ENCODE measurements around the gene MACROD2.

Gene MACROD2

DNA sequence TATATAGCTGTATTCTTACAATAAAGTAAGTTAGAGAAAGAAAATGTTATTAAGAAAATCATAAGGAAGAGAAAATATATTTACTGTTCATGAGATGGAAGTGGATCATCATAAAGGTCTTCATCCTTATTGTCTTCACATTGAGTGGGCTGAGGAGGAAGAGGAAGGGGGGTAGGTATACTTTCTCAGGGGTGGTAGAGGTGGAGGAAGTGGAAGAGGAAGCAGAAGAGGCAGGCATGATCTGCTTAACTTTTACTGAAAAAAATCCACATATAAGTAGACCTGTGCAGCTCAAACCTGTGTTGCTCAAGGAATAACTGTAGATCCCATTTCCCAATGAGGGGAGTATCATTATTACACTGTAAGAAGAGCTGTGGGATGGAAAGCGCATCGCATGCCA, 1863.7 kb downstream of the MACROD2 start:
- no peak for DNase-seq

DNA sequence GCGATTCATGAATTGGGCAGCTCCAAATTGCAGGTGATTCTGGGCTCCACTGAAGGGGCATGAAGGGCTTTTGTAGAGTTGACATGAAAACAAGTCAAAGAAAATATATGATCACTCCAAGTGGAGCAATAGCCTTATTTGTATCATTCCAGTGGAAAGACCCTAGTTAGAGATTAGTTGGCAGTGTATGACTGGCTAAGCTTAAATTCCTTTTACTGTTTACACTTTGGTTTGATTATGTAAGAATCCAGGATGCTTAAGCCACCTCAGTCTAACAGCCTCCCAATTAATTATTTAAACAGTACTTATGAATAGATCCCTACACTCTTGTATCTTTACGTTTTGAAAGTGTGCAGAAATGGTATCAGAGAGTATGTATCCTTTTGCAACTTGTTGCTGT, 1865.5 kb downstream of the MACROD2 start:
- DNase-seq, result no peak

DNA sequence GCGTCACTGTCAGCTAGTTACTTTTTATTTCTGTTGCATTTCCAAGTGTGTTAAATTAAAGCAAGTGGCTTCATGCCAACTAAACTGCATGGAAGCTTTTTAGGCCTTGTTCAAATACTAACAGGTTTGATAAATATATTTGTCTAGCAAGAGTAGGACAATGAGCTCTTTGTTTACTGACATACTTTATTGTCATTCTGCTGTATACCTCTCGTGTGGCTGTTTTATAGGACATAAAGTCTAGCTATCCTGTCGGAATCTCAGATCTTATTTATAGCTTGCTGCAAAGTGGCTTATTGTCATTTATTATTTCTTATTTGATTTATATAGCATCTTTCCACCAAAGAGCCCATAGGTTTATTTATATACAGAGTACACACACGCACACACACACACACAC, 1866.9 kb downstream of the MACROD2 start:
- DNase-seq, result no peak

DNA sequence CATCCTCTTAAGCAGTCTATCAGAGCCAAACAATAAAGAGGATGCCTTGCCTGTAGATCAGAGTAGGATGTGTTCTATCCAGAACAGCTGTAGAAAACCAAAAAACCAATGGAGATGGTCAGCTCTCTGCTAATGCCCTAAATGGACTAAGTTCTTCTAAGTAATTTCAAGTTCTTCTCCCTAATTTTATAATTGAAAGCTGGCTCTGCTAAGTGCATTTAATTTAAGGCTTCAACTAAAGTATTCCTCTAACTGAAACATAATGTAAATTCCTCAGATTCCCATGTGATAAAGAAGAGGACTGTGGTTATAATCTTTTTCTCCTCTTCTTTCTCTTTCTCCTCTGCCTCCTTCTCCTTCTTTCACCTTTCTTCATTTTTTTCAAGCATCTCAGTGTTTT, 1868.4 kb downstream of the MACROD2 start:
- DNase-seq, result no peak

DNA sequence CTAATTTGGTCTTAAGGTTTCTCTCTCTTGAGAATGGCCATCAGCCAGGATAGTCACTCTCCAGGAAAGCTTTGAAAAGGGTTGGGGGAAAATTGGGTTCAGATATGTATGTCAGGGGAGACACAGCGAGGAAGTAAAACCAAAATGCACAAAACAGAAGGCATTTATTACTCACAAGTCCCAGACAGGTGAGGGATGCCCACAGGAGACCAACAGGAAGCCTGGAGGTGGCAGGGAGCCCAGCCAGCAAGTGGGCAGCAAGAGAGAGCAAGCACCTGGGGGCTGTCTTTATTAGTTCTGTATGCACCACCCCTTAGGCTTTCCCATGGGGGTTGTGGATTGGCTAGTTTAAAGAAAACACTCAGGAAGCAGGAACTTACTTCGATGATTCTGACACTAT, 1870.2 kb downstream of the MACROD2 start:
- DNase-seq, result no peak

DNA sequence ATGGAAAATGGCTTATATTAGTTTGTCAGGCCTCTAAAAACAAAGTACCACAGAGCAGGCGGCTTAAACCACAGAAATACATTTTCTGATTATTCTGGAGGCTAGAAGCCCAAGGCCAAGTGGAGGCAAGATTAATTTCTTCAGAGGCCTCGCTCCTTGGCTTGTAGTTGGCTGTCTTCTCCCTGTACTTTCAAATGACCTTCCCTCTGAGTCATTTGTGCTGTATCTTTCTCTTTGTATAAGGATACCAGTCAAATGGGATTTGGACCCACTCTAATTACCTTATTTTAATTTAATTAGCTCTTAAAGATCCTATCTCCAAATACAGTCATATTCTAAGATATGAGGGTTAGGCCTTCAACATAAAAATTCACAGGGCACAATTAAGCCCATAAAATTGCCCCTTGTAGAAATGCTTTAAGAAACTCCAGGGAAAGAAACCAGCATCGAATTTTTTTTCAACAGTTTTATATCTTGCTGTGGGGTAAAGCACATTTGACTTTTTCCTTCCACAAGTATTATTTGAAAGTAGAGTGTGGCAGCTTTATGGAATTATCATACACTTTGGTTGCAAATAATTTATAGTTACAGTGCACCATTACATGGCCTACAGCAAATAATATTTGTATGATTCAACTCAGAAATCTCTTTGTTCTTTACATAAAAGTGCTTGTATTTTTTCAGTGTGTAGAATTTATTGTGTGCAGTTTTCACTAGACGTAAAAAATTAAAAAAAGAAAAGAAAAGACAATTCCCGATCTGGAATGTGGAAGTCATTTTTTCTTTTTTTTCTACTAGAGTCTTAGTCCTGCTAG, 1871.8 kb downstream of the MACROD2 start:
- DNase-seq, result no peak

DNA sequence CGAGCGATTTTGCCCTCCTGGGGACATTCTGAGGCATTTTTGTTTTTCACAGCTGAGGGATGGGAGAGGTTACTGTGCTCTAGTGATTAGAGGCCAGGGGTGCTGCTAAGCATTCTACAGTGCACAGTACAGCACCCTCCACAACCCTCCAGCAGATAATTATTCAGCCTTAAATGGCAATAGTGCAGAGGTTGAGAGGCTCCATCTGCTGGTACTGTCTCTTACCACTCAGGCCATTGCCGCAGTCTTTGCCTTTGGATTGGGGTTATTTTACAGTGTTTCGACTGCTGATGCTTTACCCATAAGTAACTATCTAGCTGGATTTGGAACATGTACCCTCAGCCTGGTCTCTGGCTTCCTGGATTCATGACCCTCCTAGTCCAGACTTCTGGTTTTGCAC, 1872.6 kb downstream of the MACROD2 start:
- DNase-seq, result no peak

DNA sequence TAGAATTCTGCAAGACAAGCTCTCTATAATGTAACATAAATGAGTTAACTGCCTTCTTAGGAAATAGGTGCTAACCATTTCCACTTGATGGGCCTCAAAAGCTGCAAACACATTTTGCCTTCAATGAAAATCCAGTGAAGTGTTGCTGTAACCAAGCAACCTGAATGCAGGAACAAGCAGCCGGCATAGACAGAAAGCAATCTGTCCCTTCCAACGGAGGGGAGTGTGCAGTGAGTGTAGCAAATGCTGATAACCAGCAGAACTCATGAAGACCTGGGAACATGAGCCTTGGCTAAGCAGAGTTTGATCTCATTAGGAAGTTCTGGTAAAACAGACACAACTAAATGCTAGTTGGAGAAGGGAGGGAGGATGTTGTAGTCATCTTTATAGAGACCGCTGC, 1880.1 kb downstream of the MACROD2 start:
- DNase-seq, result no peak

DNA sequence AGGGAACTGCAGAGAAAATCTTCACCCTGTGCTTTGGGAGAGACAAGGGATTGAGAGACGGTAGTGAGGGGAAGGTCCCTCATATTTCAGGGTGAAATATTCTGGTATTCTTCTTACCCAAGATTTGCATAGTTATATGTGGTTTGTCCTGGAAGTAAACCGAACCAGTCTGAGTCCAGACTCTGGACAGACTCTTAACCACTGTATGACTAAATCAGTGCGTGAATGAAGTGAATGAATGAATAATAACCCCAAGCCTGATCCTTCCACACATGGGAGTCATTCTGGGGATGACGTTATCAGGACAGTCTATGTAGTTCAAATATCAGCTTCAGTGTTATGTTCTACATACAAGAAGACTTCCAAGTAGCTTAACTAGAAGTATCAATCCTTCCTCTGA, 1887.2 kb downstream of the MACROD2 start:
- no peak for DNase-seq

DNA sequence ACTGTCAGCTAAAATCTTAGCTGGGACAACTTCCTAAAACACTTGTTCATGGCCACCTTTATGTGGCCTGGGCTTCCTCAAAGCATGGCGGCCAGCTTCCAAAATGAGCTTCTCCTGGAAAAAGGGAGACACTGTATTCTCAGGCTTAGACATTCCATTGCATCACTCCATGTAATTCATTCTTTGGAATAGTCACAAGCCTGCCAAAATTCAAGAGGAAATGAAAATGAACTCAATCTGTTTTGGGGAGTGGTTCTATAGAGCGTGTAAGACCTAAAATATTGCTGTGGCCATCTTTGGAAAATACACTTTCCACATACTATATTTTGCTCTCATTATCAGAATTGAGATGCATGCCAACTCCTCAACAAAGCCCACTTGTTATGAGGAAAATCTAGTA, 1890.9 kb downstream of the MACROD2 start:
- DNase-seq, result no peak

DNA sequence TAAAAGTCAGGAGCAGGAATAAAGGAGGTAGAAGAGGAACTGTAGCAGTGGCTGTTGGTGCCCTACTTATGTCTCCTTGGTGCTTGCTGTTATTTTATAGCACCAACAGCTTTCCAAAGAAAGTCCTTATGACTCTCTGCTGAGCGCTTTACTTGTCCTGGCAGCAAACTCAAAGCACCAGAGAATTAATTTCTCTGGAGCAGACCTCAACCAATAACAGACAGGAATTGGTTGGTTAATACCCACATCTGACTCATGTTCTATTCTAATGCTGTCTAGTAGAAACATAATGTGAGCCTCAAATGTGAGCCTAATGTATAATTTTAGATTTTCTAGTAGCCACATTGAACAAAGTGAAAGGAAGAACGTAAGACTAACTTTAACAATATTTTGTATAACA, 1892.1 kb downstream of the MACROD2 start:
- DNase-seq, result no peak

DNA sequence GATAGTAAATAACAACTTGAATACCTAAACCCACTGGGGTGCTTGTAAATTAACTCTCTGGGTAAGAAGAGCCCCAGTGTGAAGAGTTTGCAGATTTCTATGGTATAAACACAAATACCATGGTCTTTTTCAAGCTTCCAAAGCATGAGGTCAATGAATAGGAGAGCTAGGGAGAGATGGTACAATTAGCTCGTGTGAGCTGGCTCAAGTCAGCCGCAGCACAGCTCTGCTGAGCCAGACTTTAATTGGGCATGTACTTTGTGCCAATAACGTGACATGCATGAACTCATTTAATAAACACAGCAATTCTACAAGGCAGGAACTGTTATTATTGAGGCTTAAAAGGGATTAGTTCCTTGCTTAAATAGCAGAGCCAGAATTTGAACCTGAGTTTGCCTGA, 1893.7 kb downstream of the MACROD2 start:
- DNase-seq, result no peak

DNA sequence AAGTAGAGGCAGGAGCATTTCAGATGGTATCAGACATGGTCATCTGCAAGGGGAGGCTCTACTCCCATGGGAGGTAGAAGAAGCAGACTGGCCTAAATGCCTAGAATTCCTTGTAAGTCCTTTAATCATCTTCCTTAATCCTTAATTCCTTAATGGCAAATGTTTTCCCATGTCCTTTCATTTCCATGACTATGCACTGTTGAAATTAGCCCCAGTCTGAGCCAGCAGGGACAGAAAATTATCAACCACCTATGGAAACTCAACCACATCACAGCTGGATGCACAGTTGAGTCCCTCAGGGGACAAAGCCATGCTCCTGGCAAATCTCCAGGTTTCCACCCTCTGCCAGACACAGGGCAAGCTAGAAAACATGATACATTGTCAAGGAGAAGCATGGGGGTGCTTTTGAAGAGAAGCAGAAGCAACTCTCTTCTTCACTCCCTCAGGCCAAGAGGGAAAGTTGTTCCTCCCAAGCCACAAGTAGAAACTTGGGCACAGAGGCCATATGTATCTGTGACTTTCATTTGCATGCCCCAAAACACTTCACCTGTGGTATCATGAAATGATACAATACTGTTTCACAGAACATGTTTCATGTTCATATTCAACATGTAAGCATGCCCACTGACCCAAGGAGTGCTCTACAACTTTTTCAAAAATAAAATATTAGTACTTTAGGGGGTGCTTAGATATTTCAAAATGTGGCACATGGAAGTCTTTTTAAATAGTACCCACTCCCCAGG, 1894.4 kb downstream of the MACROD2 start:
- no peak for DNase-seq

DNA sequence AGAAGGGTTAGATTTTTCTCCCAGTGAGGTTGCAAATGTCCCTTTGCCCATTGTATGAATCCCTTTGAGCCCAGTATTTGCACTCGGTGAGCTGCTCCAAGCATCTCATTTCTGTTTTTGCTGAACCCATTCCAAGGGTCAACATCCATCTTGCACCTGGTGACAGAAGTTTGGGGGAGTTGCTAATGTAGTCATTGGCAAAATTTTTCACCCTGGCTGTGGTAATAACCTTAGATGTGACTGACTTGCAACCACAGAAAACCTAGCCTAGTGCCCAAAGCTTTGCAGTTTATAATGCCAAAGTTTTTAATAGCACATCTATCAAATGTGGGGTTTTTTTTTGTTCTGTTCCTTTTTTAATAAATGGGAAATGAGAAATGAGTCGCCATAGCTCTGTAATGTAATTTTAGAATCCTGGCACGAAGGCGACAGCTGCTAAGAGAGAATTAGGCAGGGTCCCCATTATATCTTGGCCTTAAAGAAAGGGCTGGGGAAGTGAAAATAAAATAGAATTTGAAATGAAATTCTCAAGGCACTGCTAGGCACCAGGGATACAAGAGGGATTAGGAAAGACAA, 1895.2 kb downstream of the MACROD2 start:
- DNase-seq, result no peak

DNA sequence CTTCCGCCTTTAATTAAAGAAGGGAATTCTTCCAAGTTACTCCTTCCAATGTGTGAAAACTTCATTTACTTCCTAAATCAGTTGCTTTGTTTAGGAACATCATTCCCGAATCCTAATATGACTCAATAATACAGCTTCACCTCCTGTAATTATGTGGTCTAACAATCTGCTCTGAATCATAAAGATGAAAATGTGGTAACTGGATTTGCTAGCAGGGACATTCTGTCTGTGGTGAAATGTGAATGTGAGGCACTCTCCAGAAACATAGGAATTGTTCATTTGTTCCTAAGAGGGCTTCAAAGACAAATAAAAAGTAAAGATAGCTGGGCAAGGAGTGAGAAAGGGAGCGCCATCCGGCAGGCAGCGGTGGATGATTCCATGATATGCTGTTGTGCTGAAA, 1899.8 kb downstream of the MACROD2 start:
- no peak for DNase-seq

DNA sequence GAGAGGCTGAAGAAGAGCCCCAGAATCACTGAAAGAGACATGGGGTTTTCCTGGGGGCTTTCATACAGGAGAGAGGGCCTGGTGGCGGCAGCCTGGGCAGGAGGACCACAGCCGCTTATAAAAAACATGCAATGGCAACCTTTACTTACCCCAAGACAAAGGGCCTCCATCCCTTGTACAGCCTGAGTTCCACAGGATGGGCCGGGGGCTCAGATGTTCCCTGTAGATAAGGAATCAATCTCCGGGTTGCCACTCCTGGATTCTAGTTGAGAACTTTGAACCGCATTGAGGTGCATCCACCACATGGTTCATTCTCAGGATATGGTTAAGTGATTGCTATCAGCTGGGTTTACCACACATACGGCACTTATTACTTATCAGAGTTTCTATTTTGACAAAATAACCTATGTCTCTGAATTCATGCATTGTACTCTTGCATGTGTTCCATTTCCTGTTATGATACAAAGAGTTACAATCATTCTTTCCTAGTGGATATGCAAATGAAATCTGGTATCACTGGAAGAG, 1900.3 kb downstream of the MACROD2 start:
- no peak for DNase-seq

DNA sequence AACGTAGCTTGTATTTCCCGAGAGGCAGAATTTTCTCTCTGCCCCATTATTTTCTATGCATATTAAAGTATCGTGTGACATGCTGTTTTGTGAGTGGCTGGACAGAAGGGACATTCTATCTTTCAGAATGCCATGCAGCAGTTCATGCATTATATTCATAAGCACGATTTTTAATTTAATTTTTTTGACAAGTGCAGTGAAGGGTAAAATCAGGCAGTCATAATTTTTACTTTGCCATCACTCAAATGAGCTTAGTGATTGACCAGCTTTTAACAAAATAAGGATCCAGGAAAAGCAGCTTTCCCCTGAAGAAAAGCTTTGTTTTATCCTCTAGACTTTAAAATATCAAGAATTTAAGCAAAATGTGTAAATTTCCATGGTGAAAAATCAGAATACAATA, 1904.7 kb downstream of the MACROD2 start:
- no peak for DNase-seq

DNA sequence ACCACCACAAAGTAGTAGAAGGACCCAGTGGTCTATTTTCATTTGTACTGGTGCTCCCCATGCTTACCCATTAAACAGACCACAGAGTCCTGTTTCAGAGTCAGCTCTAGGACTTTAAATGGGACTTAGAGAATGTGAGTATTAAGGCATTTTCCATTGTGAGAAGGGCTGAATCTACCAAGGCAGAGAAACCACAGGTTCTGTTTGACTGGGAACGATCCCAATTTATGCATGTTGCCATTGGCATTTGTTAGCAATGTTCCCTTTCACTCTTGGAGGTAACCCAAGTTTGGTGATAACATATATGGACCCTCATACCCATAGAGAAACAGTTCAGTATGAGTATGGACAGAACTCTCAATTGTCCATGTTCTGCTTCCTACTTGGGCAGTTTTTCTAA, 1905.1 kb downstream of the MACROD2 start:
- no peak for DNase-seq

DNA sequence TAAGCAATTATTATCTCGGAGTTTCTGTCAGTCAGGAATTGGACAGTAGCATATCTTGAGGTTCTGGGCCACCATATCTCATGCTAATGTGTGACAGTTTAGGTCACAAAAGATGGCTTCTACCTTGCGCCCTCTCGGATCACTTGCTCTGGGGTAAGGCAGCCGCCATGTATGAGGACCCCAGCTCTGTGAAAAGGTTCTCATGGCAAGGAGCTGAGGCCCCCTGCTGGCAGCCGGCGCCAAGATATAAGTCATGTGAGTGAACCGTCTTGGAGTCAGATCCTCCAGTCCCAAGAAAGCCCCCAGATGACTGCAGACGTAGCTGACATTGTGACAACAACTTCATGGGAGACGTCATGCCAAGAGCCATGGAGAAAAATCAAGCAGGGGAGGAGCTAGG, 1907.2 kb downstream of the MACROD2 start:
- no peak for DNase-seq

DNA sequence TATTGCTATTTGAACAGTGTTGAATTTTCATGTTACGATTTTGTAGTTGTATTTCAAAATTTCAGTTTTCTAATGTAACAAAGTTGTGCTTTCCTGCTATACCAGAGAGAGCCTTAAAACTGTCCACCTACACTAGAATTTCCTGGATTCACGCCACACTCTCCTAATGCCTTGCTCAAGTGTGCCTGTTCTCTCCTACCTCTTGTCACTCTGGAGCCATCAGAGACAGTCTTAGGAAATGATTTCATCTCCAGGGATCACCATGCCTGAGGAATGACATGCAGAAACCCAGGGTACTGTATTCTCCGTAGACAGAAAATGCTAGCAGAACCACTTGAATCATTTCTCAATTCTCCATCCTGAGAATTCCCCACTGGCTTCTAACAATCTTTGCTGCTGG, 1910.3 kb downstream of the MACROD2 start:
- DNase-seq, result no peak

DNA sequence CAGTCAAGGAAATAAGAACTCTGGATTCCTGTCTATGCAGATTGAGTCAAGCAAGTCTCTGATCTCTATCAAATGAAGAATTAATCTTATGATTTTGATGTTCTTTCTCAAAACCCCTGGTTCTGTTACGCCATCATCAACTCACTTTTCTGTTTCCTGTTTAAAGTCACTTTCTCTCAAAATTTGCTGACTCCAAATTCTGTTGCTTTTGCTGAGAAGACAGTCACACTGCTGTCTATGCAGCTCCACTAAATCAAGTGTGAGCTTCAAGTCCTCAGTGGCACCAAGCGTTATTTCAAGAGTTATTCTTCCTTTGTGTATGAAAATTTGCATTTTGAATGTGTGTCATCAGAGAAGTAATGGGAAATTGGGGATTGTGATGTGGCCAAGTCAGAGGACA, 1914.7 kb downstream of the MACROD2 start:
- DNase-seq, result no peak

DNA sequence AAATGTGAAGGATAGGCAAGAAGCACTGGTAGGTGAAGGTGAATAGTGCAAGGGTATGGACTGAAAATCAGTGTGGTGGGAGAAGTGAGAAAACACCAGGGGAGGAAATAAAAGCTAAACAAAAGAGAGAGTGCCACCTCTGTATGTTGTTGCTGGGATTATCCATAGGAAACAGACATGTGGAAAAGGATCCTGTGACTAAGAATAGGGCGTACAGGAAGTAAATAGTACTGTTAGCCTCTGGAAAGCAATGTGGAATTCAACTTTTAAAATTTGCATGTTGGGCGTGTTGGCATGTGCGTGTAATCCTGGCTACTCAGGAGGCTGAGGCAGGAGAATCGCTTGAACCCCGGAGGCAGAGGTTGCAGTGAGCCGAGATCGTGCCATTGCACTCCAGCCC, 1916.3 kb downstream of the MACROD2 start:
- DNase-seq, result no peak

DNA sequence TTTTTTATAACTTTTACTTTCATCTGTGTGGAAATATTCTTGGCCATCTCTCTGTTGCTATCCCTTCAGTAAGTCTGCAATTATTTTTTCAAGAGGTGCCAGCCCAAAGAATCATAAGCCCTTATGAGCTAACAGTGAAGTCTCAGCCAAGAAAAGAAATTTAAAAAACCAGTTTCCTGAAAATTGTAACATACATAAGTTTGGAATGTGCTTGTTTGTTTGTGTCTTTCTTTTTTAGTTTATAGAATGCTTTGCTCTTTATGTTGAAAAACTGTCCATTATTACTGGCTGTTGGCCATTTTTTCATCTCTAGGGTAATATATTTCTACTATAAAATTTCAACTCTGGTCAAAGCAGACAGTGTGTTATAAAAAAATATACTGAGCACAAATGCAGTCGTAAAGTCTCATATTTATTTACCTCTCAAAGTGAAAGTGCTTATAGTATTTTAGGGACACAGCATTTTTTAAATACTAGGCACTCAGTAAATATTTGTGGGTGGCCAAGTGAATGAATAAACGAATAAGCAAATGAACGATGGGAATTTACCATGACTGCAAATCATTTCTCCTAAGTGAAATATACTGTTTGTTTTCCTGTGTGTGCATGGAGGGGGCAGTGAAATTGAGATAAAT, 1918.2 kb downstream of the MACROD2 start:
- DNase-seq, result no peak

DNA sequence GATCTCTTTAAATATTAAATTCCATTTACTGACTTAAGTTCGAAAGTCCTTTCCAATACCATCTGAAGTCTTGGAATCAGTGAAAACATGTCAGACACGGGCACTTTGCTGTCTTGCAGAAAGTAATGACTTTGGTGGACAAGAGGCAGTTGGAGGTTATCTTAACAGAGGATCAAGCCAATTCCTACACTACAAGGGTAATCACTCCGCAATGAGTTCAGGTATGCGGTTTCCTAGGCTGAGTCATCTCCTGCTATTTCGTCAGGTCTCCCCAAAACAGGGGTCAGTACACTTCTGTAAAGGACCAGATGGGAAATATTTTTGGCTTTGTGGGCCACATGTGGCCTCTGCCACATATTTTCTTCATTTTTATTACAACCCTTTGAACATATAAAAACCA, 1921.3 kb downstream of the MACROD2 start:
- no peak for DNase-seq
